GM21717 (cell line): ENCODE results near the gene ITGB7.

Source experiments
- ATAC-seq: cut with Tn5 transposase; IDR thresholded peaks from one replicate; pipeline ENCODE4 v1.9.1; 2021; ENCODE audit warnings: mild to moderate bottlenecking, moderate library complexity; ENCODE audit not compliant: unreplicated experiment

Gene ITGB7

GRCh38 chr12:53207042-53207441 lies at the start of gene ITGB7:
Gene ITGB7 (minus strand): TSS chr12:53207251. CDS start chr12:53200443, 6,808 bp downstream.
- peak; percentile 40 for ATAC-seq

- ATAC-seq, result no peak
Measured at GRCh38 chr12:53255996-53256395, 48.9 kb upstream of the ITGB7 start.

GRCh38 chr12:53254816-53255545 lies 47.9 kb upstream of the ITGB7 start:
- ATAC-seq, result no peak

- no peak for ATAC-seq
Measured at GRCh38 chr12:53253298-53253697, 46.2 kb upstream of the ITGB7 start.

GRCh38 chr12:53252349-53252916 lies 45.4 kb upstream of the ITGB7 start:
- ATAC-seq, result no peak

- peak; percentile 71 for ATAC-seq
Measured at GRCh38 chr12:53251477-53252348, 44.7 kb upstream of the ITGB7 start.

GRCh38 chr12:53245286-53245685 lies 38.2 kb upstream of the ITGB7 start:
- no peak for ATAC-seq

- ATAC-seq, result no peak
Measured at GRCh38 chr12:53244337-53244736, 37.3 kb upstream of the ITGB7 start.

- no peak for ATAC-seq
Measured at GRCh38 chr12:53241623-53242412, 34.8 kb upstream of the ITGB7 start.

GRCh38 chr12:53239643-53240258 lies 32.7 kb upstream of the ITGB7 start:
- ATAC-seq, result no peak

- no peak for ATAC-seq
Measured at GRCh38 chr12:53236443-53237111, 29.5 kb upstream of the ITGB7 start.

- ATAC-seq, result no peak
Measured at GRCh38 chr12:53235742-53236442, 28.8 kb upstream of the ITGB7 start.

- ATAC-seq, result no peak
Measured at GRCh38 chr12:53235164-53235563, 28.1 kb upstream of the ITGB7 start.

- ATAC-seq, result no peak
Measured at GRCh38 chr12:53234271-53234914, 27.3 kb upstream of the ITGB7 start.

GRCh38 chr12:53233671-53234121 lies 26.6 kb upstream of the ITGB7 start:
- no peak for ATAC-seq

- peak; percentile 23 for ATAC-seq
Measured at GRCh38 chr12:53232646-53233461, 25.8 kb upstream of the ITGB7 start.

- peak; percentile 53 for ATAC-seq
Measured at GRCh38 chr12:53231921-53232645, 25.0 kb upstream of the ITGB7 start, which contains the start of gene RARG. Gene RARG (minus strand): TSS chr12:53232209. CDS start chr12:53227545, 4,664 bp downstream.
